Myocyte (in vitro differentiated cells): Measurements from ENCODE around the gene NUP50. TPM values are rescaled to one million over a fixed set of nuclear protein-coding genes. Genes with fewer than 3 reads are reported as not detected.
A peak's percentile ranks its signal among the peaks of the same experiment; 100 is the strongest.

Experiments used
- DNase-seq: peaks from one replicate; pipeline ENCODE4 v3.0.0-alpha.2; 2012; ENCODE audit warnings: low read depth
- total RNA-seq: library from RNA; depleted of rRNA; stranded (reverse); fragments of >200 nt; gene quantifications from 2 replicates; pipeline ENCODE4 v1.2.3, GENCODE V29; 2014

NUP50 gene
- total RNA-seq, 1 donor from 2014 or later = 17.9 TPM

DNA sequence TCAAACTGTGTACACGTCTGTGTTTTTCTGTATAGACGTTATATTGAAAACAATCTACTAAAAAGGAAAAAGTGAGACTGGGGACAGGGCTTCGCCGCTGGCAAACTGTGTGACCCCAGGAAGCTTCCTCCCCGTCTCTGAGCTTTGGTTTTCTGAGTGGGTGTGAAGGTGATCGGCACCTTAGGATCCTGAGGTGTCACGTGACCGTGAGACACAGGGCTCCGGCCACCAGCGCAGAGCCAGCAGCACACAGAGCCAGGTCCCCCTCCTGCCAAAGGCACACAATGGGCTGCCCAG lies 44.9 kb downstream of the NUP50 start:
- no peak for DNase-seq

DNA sequence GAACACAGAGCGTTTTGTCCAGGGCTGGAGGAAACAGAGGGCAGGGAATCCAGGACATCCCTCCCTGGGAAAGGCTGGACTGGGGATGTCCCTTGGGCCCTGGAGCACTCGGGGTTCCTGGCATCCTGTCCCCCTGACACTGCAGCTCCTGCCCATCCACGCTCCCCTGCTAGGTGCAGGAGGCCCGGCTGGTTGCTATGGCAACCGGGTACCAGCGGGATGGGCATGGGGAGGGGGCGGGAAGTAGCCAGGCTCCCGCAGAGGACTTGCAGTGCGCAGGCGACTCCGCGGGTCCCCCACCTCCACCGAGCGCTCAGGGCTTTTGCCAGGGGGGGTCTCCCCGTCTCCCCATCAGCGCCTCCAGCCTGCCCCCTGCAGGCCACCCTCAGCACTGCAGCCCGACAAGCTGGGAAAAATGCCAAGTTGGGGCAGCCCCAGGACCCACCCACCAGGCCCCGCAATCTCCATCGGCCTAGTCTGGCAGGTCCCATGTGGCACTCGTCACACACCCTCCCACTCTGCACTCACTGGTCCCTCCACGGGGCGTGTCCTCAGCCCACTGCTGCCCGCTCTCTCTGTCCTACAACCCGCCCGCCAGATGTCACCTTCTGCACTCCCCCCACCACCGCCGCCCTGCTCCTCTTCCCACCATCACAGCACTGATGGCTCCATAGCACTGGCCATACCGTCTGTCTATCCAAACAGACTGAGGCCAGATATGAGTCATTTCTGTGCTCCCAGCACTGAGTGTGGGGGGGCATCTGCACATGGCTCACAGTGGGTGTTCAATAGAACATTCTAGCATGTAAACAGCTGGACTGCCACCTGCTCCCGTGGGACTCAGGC lies 45.5 kb downstream of the NUP50 start:
- peak; percentile 13 for DNase-seq

DNA sequence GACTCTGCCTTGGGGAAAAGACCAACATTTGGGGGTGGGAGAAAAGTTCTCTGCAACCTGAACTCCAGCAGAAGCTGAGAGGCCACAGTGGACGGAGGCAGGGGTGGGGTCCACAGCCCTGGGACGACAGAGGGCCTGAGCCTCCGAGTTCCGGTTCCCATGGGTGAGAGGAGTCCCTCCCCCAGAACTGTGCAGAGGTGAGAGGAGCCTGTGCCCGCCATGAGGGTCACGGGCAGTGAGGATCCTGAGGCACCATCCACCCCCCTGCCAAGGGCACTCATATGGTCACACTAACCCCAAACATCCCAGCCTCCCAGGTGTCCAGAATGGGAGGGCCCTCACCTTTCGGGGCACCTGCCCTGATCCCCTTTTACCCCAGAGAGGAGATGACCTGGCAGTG lies 46.4 kb downstream of the NUP50 start:
- no peak for DNase-seq

DNA sequence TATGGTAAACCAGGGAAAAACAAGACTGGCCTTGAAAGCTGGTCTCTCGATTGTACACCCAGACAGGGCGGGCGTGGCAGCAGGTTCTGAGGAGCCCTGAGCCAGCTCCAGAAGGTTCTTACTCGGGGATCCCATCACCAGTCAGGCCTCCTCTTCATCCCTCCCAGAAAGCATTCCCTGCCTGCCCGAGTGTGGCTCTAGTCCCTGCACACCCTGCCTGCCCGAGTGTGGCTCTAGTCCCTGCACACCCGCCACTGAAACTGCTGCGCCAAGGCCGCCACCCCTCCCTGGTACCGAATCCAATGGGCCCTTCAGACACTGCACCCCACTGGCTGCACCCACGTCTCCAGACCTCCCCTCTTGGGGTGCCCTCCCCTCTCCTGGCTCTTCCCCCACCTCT lies 46.9 kb downstream of the NUP50 start:
- DNase-seq = no peak

DNA sequence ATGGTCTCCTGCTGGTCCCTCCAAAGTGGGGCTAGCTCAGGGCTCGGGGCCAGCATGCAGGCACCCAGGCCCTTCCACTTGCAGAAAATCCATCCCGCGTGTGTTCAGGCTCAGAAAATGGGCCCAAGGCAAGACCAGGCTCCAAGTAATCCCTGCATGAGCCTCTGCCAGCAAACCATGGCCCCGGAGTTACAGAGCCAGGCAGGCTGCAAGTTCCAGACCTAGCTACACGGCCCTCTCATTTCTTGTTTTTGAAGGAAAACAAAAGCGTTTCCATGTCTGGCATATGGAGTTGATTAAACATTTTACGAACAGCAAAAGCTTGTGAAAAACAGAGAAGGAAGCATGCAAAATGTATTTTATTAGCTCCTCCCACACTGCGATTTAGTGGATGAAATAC lies 47.3 kb downstream of the NUP50 start:
- DNase-seq = no peak

DNA sequence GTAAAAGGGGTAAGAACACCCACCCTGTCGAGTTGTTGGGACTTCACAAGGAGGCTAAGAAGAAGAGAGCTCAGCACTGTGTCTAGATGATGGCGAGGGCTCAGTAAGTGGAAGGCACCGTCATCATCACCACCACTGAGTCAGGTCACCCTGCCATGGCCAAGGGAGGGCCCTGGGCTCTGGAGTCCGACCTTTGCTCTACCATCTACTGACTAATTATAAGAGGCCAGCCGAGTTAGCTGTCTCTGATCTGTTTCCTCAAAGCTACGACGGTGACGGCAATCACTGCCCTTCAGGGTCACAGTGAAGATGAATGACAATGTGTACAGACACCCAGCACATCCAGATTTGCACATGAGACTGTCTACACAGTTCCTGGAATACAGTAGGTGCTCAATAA lies 47.7 kb downstream of the NUP50 start:
- DNase-seq = no peak

DNA sequence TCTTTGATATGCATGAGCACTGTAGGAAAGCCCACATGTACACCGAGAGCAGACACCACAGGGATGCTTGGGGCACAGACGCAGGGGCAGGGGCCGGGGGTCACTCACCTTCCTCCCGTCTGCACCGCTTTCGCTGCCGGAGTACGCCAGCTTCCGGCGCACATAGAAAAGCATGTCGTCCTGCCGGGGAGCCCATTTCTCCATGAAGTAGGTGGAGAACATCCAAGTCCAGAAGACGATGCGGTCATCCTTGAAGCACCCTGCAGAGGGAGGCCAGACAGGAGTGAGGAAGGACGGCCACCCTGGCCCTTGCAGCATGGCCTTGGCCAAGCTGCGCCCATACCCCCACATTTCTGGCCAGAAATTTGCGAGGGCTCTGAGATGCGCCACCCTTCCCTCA lies 48.1 kb downstream of the NUP50 start:
- no peak for DNase-seq

DNA sequence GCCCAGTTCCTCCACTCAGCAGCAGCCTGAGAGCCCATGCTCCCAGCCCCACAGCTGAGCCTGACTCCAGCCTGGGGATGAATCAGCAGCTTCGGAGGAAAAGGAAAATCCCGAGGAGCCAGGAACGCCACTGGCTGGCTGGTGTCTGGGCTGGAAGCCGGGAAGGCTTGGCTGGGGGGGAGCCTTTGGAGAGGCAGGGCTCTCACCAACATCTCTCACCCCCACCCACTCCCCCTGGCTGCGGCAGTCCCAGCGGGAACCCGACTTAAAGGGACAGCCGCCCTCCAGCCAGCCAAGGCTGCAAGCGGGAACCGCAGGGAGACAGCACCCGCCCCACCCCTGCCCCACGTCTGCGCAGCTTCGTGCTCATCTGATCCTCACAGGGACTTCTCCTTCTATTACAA lies 48.6 kb downstream of the NUP50 start:
- DNase-seq = peak; percentile 89

DNA sequence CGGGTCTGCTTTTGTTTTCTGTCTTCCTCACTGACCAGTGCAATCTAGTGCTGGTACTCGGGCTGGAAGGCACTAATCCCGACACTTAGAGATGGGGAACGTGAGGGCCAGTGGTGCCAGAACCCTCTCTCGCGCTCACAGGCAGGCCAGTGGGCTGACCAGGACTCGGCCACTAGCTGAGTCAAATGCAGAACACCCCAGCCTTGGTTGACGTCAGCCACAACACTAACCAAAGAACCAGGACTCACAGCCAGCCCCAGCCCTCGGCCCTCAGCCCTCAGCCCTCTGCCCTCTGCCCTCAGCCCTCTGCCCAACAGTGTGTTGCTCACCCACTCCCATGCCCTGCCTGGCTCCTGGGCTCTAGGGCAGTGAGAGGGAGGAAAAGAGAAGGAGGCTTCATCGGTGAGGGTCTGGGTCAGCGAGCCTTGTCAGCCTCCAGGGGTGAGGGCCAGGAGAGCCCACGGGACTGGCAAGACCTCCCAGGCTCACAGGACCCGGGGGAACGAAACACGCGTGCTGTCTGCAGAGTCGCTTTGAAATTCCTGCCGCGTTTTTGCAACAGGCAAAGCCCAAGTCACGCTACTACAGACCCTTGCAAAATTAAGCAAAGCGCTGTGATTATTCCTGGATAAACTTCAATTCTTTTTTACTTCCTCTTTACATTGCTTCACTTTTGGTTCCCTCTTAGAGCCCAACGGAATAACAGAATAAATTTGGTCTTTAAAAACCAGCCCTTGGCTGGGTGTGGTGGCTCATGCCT lies 49.4 kb downstream of the NUP50 start:
- peak; percentile 43 for DNase-seq

DNA sequence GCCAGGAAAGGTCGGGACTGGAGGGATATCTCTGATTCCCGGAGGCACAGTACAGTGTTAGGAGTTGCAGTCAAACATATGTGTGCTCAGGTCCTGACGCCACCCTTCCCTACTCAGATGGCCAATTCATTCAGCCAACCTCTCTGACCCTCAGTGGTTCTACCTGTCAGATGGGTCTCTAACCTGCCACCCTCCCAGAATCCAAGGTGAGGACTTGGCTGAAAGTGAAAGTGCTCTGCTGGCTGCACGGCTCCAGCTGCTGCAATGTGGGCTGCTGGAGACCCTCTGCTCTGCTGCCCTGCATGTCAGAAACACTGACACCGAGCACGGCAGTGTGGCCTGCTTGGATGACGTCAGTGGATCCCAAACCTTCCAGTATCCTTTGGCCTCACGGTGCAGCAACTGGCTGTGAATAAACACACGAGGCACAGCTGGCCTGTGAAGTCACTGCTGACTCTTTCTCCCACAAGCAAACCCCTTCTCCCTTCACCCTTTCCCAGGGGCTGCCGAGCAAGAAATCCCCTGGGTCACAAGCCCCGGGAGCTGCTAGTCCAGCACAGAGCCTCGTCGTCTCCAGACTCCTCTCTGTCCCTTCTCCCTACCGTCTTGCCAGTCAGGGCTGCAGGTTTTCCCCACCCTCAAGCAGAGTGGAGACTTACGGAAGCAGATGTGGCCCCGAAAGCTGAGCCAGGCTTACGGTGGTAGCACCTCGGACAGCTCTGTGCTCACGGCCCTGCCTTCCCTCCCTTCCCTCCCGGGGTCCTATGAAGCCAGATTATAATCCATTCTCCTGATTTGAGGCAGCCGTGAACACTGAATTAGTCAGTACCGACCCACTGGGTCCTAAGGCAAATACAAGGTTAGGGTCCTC lies 52.6 kb downstream of the NUP50 start:
- DNase-seq = peak; percentile 44

DNA sequence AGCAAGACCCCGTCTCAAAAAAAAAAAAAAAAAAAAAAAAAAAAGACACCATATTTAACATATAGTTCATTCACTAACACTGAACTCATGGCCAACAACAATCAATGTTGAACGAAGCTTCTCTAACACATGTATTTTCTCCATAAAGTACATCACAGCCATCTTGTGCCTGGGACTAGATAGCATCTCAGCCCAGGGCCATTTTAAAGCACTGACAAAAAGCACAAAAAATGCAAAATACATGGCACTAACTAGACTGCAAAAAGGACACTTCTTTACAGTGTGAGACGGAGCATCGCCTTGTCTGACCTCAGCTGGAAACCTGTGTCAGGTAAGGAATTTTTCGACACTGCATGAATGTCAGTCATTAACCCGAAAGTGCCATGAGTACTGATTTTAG lies 53.6 kb downstream of the NUP50 start:
- no peak for DNase-seq

DNA sequence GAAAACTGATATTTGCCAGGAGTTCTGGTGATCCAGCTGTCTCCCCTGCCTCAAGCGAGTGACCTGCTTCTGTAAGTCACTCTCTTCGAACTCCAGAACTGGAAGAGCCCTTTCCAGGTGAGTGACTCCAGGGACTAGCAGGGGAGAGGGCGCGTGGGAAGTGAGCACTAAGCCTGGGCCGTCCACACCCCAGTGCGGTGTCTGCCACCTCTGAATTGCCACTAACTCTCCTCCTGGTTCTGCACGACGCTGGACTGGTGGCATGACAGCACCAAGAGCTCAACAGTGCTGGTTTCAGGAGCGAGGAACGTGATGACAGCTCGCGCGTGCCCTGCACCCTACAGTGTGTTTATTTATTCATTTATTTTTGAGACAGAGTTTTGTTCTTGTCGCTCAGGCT lies 54.1 kb downstream of the NUP50 start:
- no peak for DNase-seq

DNA sequence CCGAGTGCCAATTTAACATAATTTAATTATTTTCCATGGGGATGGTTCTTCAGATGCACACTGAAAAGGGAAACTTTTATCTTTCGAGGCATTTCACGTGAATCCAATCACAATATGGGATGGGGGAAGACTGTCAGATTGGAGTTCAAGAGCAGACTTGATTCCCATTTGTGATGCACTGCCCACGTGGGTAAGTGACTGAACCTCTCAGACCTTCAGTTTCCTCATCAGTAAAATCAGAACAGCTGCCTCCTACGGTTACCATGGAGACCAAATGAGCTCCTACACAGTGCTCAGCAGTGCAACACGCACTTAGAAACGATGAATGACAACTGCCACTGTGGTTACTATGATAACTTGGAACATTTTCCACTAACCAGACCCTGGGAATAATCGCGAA lies 55.3 kb downstream of the NUP50 start:
- DNase-seq = peak; percentile 54

DNA sequence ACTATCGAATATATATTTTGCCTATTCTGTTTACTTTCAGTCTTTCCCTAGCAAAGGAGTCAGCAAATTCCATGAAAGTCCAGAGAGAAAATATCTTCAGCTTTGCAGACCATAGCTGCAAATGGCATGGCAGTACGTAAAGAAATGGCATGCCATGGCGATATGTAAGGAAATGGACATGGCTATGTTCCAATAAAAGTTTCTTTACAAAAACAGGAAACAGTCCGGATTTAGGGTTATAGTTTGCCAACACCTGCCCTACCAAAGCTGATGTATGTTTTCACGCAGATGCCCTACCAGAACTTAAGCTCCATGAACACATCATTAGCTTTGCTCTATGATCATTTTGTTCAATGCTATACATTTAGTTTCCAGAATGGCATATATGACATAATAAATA lies 57.5 kb downstream of the NUP50 start:
- no peak for DNase-seq

DNA sequence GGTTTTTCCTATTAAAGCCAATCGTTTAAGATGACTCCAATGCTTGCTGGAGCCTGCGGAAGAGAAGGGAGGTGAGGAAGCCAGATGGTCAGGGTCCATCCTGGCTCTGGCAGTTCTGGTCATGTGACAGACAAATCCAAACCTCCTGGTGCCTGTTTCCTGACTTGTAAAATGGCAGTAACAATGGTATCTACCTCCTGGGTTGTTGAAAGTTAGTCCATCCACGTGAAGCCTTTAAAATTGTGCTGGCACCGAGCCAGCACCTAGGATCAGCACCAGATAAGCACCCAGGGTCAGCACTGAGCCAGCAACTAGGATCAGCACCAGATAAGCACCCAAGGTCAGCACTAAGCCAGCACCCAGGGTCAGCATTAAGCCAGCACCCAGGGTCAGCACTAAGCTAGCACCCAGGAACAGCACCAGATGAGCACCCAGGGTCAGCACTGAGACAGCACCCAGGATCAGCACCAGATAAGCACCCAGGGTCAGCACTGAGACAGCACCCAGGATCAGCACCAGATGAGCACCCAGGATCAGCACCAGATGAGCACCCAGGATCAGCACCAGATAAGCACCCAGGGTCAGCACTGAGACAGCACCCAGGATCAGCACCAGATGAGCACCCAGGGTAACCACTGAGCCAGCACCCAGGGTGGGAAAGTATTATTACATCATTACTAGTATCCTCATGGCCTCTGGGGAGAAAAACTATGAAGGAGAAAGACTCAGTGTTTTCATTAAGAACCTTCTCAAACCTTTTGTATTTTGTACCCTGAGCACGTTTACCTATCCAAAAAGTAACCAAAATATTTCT lies 59.8 kb downstream of the NUP50 start:
- no peak for DNase-seq

DNA sequence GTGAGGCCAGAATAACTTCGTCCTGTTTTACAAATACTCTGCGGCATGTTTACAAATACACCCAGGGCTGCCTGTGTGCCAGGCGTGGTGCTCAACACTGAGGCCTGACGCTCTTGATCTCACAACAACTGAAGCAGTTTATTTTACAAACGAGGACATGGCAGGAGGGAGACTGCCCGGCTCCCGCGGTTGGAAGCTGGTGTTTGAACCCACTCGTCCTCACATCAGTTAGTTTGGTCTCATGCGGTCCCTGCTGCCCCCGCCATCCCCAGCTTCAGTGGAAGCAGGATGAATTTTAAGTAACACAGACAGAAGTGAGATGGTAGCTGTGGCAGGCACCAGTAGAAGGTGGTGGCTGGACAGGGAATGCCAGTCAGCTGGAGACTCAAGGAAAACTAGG lies 60.6 kb downstream of the NUP50 start:
- DNase-seq = no peak

DNA sequence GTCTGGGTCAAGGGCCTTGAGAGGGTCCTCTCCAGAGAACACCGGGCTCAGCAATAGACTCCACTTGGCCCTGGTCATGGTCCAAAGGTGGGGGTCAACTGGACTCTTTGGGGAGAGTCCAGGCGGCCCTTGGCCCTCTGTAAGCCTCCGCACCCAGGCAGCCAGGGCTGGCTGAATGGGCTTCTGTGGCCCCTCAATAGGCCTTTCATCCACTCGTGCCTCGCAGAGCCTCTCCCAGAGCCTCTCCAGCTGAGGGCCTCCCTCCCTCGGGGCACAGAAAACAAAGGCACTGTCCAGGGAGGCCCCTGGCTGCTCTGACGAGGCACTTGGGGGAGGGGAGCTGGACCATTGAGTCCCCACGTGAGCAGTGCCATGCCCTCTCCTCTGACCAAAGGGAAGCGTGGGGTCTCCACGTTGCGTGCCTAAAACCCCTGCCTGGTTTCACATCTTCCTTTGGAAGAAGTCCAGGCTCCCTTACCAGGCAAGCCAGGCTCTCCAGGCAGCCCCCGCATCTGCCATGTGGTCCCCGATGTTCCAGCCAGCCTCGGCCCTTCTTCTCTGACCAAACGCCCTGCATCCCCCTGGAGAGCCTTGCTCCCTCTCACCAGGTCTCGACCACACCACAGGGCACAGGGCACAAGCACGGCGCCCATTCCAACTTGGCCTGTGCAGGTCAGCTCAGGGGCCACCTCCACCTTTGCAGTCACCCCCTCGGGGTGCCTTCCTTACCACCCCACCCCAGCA lies 61.4 kb downstream of the NUP50 start:
- DNase-seq = no peak

DNA sequence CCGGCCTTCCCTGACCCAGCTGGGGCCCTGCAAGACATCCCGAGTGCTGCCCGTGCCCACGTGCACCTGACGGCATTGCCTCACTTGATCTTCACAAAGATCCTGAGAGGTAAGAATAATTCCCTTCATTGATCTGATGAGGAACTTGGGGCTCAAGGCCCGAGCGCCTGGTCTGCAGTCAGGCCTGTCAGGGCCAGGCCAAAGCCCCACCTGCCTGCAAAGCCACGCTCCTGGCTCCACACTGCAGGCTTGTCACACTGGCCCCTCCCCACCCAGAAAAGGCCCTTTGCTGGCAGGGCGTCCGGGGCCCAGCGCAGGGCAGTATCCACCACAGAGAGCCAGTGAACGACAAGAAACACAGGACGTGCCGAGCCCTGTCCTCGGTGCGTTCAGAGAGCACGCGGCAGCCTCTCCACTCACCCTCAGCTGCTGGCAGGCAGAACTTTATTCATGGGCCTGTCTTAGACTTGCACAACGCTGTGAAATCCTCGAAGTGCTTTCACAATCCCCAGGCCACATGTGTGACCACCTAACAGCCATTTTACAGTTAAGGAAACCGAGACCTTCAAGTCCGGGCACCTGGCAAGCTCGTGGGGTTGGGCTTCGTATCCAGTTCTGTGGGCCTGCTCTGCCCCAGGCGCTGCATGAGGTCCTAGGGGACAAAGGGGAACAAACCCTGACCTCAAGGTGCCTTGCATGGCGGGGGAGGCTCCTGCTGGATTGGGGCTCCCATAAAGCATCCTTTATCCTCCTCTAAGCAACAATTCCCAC lies 62.2 kb downstream of the NUP50 start:
- no peak for DNase-seq

DNA sequence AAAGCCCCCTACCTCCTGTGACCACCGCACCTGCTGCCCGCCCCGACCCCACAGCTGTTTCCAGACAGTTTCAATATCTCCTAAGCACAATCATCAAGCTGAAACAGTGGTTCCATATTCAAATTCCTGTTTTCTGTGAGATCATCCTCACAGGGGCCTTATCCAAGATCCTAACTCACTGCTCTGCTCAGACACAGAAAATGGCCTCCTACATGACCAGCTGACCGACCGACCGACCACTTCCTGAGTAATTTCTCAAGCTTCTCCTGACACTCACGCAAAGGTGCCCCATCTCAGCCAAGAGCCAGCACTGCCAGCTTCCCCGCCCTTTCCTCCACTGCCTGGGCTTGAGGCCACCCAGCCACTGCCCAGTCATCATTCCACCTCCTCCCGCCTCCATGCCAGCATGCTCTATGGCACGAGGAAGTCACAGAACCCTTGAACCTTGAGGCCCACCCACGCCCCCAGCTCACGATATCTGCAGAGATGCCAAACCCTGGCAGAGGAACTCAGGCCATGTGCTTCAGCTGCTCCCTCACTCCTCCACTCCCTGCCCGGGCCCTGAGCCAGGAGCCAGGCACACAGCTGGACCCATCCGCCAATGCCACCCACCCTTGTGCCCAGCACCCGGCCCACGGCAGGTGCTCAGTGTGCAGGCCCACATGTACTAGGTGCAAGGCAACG lies 62.9 kb downstream of the NUP50 start:
- DNase-seq = peak; percentile 68
